Urothelium cell line (cell line): ENCODE measurements around the gene PRADC1.
"Not testable (repeated sequence)": the region's sequence is repeated elsewhere in the genome, so short reads cannot be mapped to it uniquely, and the experiment has no call there.

Source experiments
- DNase-seq: peaks from one replicate; pipeline ENCODE4 v3.0.0; 2011; ENCODE audit warnings: low spot score, mixed read lengths
- FAIRE-seq: peaks from 2 replicates; lab custom pipeline; 2011; peaks lifted over from hg19 to GRCh38; lab: Jason Lieb, UNC

Gene PRADC1

GRCh38 chr2:73233154-73233931 is at the start of gene PRADC1:
Gene PRADC1, minus strand, starts transcription at chr2:73233239. Its CDS starts 79 bp downstream, at chr2:73233160.
- DNase-seq (peak; percentile 99), FAIRE-seq (peak; percentile 93)

GRCh38 chr2:73281244-73281643 is 48.2 kb upstream of the PRADC1 start:
- DNase-seq: no peak
- no peak for FAIRE-seq

- DNase-seq (no peak), FAIRE-seq (no peak)
These were observed 46.8 kb upstream of the PRADC1 start for GRCh38 chr2:73279852-73280251.

GRCh38 chr2:73272270-73272669 is 39.2 kb upstream of the PRADC1 start:
- DNase-seq (no peak), FAIRE-seq (no peak)

GRCh38 chr2:73269686-73270465 is 36.8 kb upstream of the PRADC1 start:
- DNase-seq: no peak
- FAIRE-seq: no peak

GRCh38 chr2:73268830-73269685 is 36.0 kb upstream of the PRADC1 start:
- no peak for FAIRE-seq

GRCh38 chr2:73268366-73268829 is 35.4 kb upstream of the PRADC1 start:
- no peak for DNase-seq
- FAIRE-seq: no peak

More at GRCh38 chr2:73268830-73269685, 36.0 kb upstream of the PRADC1 start:
- peak; percentile 85 for DNase-seq

GRCh38 chr2:73267008-73267407 is 34.0 kb upstream of the PRADC1 start:
- no peak for DNase-seq
- FAIRE-seq: no peak

- DNase-seq: no peak
- peak; percentile 76 for FAIRE-seq
These were observed 33.2 kb upstream of the PRADC1 start for GRCh38 chr2:73266061-73266901.

- FAIRE-seq (no peak), DNase-seq (no peak)
These were observed 32.4 kb upstream of the PRADC1 start for GRCh38 chr2:73265298-73266060.

GRCh38 chr2:73264783-73265182 is 31.7 kb upstream of the PRADC1 start:
- FAIRE-seq: no peak
- DNase-seq: no peak

- FAIRE-seq: no peak
- no peak for DNase-seq
These were observed 31.2 kb upstream of the PRADC1 start for GRCh38 chr2:73264332-73264606.

- FAIRE-seq: no peak
- no peak for DNase-seq
These were observed 30.7 kb upstream of the PRADC1 start for GRCh38 chr2:73263540-73264331.

- DNase-seq, FAIRE-seq: not testable (repeated sequence)
These were observed 29.8 kb upstream of the PRADC1 start for GRCh38 chr2:73262691-73263429.

- DNase-seq (no peak), FAIRE-seq (no peak)
These were observed 29.1 kb upstream of the PRADC1 start for GRCh38 chr2:73262108-73262651.

GRCh38 chr2:73260338-73260984 is 27.4 kb upstream of the PRADC1 start:
- peak; percentile 66 for DNase-seq
- no peak for FAIRE-seq

GRCh38 chr2:73259704-73260337 is 26.8 kb upstream of the PRADC1 start:
- FAIRE-seq: no peak
- DNase-seq: no peak
